Activated naive CD8-positive, alpha-beta T cell treated with anti-CD3 and anti-CD28 coated beads for 36 hours (primary cell): ENCODE results near the gene ARMH2. TPM values are rescaled to one million over a fixed set of nuclear protein-coding genes. Genes with fewer than 3 reads are reported as not detected.

Experiments
- DNase-seq: peaks from one replicate; pipeline ENCODE4 v3.0.0; 2021
- H3K27ac Mint-ChIP-seq: one replicate; pipeline ENCODE4 v1.8.0; 2022; ENCODE audit warnings: mild to moderate bottlenecking, moderate library complexity, mixed read lengths
- H3K27me3 Mint-ChIP-seq: one replicate; pipeline ENCODE4 v1.8.0; 2022; ENCODE audit warnings: mild to moderate bottlenecking, mixed read lengths
- H3K36me3 Mint-ChIP-seq: one replicate; pipeline ENCODE4 v1.8.0; 2021; ENCODE audit warnings: mild to moderate bottlenecking, mixed read lengths
- H3K4me1 Mint-ChIP-seq: one replicate; pipeline ENCODE4 v1.8.0; 2021; ENCODE audit warnings: mixed read lengths
- H3K4me3 Mint-ChIP-seq: one replicate; pipeline ENCODE4 v1.8.0; 2022; ENCODE audit warnings: mild to moderate bottlenecking, moderate library complexity, mixed read lengths
- H3K9me3 Mint-ChIP-seq: one replicate; pipeline ENCODE4 v1.8.0; 2022; ENCODE audit warnings: mixed read lengths
- total RNA-seq, 2 experiments: library from RNA; stranded (reverse); gene quantifications; one replicate each; pipeline ENCODE4 v1.2.3, GENCODE V29; 2021

The ARMH2 gene
- total RNA-seq, 2 experiments from 2014 or later, result not detected

DNA sequence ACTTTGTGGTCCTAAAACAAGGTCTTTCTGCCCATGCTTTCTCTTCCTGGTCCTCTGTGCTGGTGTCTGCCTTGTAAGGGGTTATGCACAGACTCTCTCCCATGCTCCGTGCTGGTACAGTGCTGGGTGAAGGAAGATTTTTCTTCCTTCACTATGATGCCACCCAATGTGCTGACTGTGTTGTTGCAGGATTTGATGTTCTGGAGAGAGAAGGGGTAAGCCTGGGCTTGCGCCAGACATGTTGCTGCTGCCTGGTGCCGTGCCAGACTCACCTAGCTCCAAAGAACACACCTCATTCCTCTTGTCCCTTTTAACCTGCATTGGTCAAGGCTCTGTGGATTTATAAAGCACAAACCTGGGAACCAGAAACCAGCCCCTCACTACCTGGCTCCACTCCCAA is 28.4 kb upstream of the ARMH2 start:
- Mint-ChIP-seq H3K36me3 (peaks cover 19% of the 10 kb centered on the region), H3K27ac (peak overlapping the region; percentile 66), H3K4me3 (no peak overlapping the region), H3K9me3 (no peaks in the 10 kb centered on the region), H3K27me3 (no peaks in the 10 kb centered on the region), H3K4me1 (peaks cover 17% of the 10 kb centered on the region)
- no peak for DNase-seq

DNA sequence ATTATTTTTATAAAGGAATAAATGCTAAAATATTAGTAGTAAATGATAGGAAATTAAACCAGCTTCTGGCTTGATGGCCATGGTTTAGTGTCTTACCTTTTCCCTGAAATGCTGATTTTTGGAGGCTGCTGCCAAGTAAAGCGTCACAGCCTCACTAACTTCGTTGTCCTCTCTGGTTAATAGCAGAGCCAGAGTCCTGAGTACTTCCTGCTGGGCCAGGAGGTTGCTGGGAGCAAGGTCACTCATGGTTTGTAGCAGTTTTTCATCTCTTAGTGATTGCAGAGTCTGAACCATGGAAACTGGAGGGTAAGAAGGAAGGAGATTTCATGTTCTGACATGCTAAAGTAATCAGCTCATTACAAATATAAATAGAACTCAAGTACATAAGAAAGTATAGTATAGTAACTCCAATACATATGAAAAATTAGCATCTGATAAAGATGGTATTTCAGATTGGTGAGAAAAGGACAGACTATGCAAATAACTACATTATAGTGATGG is 26.5 kb upstream of the ARMH2 start:
- Mint-ChIP-seq H3K9me3 (no peaks in the 10 kb centered on the region), H3K27ac (peak overlapping the region; percentile 64), H3K4me3 (no peak overlapping the region), H3K4me1 (peaks cover 16% of the 10 kb centered on the region), H3K36me3 (peaks cover 20% of the 10 kb centered on the region), H3K27me3 (no peaks in the 10 kb centered on the region)
- DNase-seq, result no peak

DNA sequence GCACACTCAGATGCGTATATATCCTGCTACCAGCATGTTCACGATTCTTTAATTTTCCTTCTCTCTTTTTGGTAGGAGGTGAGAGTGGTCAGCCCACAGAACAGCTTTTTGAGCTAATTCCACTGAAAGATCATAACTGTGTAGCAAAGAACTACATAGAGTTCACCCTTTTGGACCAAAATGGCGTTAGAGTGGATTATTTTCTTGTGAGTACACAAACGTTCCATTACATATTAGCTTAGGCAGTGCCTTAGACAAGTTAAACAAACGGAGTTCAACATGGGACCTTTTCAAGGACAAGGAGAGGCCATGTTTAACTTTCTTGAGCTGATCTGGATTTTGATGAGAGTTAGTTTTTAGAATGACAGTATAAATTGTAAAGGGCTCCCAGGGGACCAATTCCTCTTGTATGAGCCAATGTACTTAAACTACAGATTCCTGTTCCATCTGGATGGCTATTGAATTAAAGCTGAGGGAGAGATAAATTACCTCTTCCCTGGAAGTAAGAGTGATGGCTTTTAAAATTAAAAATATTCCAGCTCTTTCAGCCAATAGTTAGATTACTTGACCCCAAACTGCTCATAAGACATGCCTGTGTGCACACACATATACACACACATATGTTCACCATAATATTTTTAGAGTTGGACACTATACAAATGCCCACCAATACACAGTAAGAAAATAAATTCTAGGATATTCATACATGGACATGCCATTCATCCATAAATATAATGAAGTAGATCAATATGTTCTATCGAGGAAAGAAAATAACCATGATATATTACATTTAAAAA is 25.6 kb upstream of the ARMH2 start:
- peaks cover 20% of the 10 kb centered on the region for H3K36me3 Mint-ChIP-seq
- no peaks in the 10 kb centered on the region for H3K27me3 Mint-ChIP-seq
- peaks cover 12% of the 10 kb centered on the region for H3K4me1 Mint-ChIP-seq
- no peak overlapping the region for H3K4me3 Mint-ChIP-seq
- no peak for DNase-seq
- H3K9me3 Mint-ChIP-seq, result no peaks in the 10 kb centered on the region
- peak overlapping the region; percentile 67 for H3K27ac Mint-ChIP-seq

DNA sequence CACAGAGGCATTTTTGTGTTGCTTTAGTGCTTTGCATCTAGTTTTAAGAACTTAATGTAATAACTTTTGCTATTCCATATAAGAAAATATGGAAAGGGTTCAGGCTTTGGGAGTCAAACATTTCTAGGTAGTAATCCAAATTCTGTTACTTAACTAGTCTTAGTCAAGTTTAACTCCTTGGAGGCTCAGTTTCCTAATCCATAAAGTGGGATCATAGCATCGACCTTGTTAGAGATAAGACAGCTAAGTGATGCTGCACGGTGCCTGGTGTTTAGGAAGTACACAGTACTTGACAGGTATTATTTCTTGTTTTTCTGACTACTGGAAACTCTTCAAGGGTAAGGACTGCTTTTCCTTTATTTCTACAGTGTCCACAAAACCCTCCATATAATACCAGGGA is 24.5 kb upstream of the ARMH2 start:
- DNase-seq, result no peak
- peak overlapping the region; percentile 45 for H3K27ac Mint-ChIP-seq
- H3K4me3 Mint-ChIP-seq, result no peak overlapping the region
- H3K9me3 Mint-ChIP-seq, result no peaks in the 10 kb centered on the region
- peaks cover 24% of the 10 kb centered on the region for H3K36me3 Mint-ChIP-seq
- no peaks in the 10 kb centered on the region for H3K27me3 Mint-ChIP-seq
- H3K4me1 Mint-ChIP-seq, result peaks cover 11% of the 10 kb centered on the region

DNA sequence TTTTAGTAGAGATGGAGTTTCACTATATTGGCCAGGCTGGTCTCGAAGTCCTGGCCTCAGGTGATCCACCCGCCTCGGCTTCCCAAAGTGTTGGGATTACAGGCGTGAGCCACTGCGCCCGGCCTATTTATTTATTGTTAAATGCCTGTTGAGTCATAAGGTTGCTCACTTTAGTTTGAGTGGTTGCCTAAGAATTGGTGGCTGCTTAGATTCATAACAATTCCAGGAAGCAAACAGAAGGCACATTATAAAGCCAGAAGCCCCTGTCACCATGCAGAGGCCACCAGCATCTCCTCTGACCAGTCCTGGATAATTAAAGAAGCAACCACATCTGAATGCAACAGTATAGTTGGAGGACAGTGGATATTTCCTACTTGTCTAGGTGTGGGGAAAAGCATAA is 24.0 kb upstream of the ARMH2 start:
- no peak for DNase-seq
- Mint-ChIP-seq H3K36me3 (peaks cover 26% of the 10 kb centered on the region), H3K27ac (peak overlapping the region; percentile 45), H3K27me3 (no peaks in the 10 kb centered on the region), H3K9me3 (no peaks in the 10 kb centered on the region), H3K4me1 (peaks cover 11% of the 10 kb centered on the region), H3K4me3 (no peak overlapping the region)

DNA sequence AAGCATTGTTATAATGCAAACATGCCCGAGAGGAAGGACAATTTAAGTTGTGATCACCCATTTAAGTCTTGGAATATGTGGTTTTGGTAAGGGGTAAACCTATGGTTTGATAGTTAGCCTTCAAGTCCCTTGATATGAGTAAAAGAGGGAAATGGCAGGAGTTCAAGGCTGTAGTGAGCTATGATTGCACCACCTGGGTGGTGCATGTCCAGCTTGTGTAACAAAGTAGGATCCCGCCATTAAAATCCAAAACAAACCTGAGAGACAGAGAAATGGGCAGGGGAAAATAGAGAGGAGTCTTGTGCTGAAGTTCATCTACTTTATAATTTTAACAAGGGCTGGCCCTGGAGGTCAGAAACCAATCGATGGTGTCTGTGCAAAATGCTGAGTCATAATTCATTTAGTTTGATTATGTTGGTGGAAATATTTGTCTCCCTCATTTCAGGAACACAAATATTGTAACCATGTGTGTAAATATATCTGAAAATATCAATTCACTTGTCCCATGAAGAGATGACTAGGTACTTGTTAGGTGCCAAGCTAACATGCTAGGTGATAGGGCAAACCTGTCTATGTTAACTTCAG is 23.2 kb upstream of the ARMH2 start:
- Mint-ChIP-seq H3K36me3 (peaks cover 22% of the 10 kb centered on the region), H3K4me3 (no peak overlapping the region)

DNA sequence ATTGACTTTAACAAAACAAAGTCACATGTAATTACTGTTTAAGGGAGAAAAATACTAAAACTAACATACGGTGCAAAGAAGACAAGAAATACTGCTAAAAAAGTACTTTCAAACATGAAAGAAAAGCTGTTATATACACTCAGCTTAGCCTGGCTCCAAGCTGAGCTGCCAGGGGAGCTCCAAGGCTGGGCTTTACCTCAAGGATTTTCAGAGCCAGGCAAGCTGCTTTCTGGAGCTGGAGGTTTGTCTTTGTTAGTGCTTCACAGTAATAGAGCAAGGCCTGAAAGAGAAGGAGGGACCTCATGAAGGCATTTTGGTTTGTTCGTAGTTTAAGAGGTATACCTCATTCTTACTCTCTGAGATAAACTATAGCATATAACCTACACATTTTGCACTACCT is 19.6 kb upstream of the ARMH2 start:
- Mint-ChIP-seq H3K4me3 (no peak overlapping the region), H3K36me3 (peaks cover 13% of the 10 kb centered on the region), H3K4me1 (peaks cover 7% of the 10 kb centered on the region), H3K27ac (peak overlapping the region; percentile 54), H3K9me3 (no peaks in the 10 kb centered on the region), H3K27me3 (no peaks in the 10 kb centered on the region)
- no peak for DNase-seq

More for the DNA sequence above, 23.2 kb upstream of the ARMH2 start:
- H3K4me1 Mint-ChIP-seq, result peaks cover 9% of the 10 kb centered on the region
- peak overlapping the region; percentile 82 for H3K27ac Mint-ChIP-seq
- no peak for DNase-seq
- no peaks in the 10 kb centered on the region for H3K9me3 Mint-ChIP-seq
- H3K27me3 Mint-ChIP-seq, result no peaks in the 10 kb centered on the region

DNA sequence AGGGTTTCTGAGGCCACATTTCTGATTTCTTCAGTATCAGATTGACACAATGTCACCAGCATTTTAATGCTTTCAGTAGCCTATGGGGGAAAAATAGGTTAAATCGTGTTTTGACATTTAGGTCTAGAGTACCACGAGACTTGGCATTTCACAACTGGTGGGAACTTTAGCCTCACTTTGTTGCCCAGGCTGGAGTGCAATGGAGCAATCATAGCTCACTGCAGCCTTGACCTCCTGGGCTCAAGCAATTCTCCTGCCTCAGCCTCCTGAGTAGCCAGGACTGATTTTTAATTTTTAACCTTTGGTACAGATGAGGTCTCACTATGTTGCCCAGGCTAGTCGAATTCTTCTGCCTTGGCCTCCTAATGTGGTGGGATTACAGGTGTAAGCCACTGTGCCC is 11.0 kb upstream of the ARMH2 start:
- DNase-seq, result no peak
- peak overlapping the region; percentile 12 for H3K27ac Mint-ChIP-seq
- no peaks in the 10 kb centered on the region for H3K4me1 Mint-ChIP-seq
- H3K9me3 Mint-ChIP-seq, result no peaks in the 10 kb centered on the region
- H3K27me3 Mint-ChIP-seq, result no peaks in the 10 kb centered on the region
- no peak overlapping the region for H3K4me3 Mint-ChIP-seq
- H3K36me3 Mint-ChIP-seq, result peaks cover 20% of the 10 kb centered on the region

DNA sequence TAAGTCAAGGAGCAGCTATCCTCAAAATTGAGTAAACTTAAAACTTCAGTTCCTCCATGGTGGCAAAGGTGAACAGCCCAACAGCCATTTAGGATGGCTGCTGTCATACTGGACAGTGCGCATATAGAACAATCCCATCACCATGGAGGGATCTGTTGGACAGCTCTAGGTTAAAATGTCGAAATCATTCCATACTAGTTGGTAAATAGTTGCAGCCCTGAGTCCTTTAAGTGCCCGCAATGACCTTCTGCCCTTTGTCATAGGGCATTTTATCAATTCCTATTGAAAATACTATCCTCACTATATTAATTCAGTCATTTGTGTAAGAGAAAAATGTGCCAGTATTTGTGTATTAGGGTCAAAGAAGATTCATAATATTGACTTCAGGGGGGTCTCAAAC is 8.9 kb upstream of the ARMH2 start:
- H3K27ac Mint-ChIP-seq, result no peak overlapping the region
- H3K9me3 Mint-ChIP-seq, result no peaks in the 10 kb centered on the region
- no peaks in the 10 kb centered on the region for H3K27me3 Mint-ChIP-seq
- no peak overlapping the region for H3K4me3 Mint-ChIP-seq
- no peaks in the 10 kb centered on the region for H3K4me1 Mint-ChIP-seq
- peaks cover 22% of the 10 kb centered on the region for H3K36me3 Mint-ChIP-seq
- DNase-seq, result no peak

DNA sequence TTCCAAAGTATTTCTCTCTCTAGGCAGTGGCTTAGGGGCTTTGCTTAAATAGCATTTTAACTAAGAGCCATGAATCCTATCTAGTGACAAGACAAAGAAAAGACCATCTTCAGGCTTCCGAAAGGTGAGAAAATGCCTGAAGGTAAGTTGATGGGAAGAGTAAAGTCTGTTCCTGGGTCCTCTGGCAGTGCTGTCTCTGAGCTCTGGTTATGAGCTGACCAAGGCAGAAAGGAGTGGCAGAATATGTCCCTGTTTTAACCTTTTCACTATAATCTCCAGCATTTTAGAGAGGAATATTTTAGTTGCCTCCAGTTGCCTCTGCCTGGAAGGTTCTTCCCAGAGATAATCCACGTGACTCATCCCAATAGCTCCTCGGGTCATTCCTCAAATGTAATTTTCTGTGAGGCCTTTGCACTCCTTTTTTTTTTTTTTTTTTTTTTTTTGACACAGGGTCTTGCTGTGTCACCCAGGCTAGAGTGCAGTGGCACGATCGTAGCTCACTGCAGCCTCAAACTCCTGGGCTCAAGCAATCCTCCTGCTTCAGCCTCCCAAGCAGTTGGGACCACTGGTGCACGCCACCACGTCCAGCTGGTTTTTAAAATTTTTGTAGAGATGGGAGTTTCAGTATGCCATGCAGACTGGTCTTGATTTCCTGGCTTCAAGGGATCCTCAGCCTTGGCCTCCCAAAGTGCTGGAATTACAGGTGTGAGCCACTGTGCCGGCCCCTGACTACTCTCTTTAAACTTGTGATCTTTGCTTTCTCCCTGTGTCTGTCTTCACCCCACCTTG is 3.7 kb upstream of the ARMH2 start:
- Mint-ChIP-seq H3K36me3 (peaks cover 14% of the 10 kb centered on the region), H3K4me1 (peaks cover 10% of the 10 kb centered on the region), H3K9me3 (no peaks in the 10 kb centered on the region), H3K27ac (peak overlapping the region; percentile 30), H3K27me3 (no peaks in the 10 kb centered on the region), H3K4me3 (no peak overlapping the region)
- DNase-seq, result no peak

DNA sequence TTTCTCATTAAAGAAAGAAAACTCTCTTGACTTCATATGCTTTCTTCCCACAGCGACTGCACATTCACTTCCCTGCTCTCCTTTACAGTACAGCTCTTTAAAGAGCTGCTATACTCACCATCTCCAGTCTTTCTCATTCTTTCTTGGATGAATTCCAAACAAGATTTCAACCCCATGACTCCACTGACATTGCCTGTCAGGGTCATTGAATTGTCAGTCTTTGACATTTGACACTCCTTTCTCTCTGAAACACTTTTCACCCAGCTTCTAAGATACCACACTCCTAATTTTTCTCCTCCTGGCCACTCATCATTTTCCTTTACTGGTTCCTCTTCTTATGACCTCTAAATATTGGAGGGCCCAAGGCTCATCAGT is 811 bp upstream of the ARMH2 start:
- H3K9me3 Mint-ChIP-seq, result no peaks in the 10 kb centered on the region
- no peaks in the 10 kb centered on the region for H3K27me3 Mint-ChIP-seq
- peak overlapping the region; percentile 1 for H3K27ac Mint-ChIP-seq
- DNase-seq, result no peak
- peaks cover 23% of the 10 kb centered on the region for H3K4me1 Mint-ChIP-seq
- H3K4me3 Mint-ChIP-seq, result no peak overlapping the region
- H3K36me3 Mint-ChIP-seq, result peaks cover 11% of the 10 kb centered on the region

DNA sequence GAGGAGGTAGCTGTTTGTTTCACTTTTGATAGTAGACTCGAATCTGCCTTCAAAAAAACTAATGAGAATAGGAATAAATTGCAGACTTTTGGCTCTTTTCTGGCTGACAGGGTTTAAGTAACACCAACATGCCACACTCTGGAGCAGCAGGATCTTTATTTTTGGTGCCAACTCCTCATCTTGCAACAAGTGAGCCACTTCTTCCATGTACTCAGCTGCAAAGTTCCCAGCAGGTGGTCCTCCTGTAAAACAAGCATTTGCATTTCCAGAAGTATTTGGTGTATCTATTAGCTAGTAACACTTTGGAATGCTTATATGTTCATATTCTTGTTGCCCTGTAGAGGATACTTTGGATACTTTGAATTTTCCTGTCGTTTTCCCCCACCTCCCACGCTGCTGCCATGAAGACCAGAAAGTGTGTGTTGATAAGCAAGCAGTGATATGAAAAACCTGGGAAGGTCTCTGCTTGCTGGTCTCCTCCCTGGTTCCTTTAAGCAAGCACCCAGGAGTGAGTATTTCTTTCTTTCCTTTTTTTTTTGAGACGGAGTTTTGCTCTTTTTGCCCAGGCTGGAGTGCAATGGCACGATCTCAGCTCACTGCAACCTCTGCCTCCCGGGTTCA is 1.0 kb downstream of the ARMH2 start:
- Mint-ChIP-seq H3K27me3 (no peaks in the 10 kb centered on the region), H3K36me3 (peaks cover 10% of the 10 kb centered on the region), H3K27ac (no peak overlapping the region), H3K4me3 (no peak overlapping the region), H3K9me3 (no peaks in the 10 kb centered on the region), H3K4me1 (peaks cover 23% of the 10 kb centered on the region)
- no peak for DNase-seq

DNA sequence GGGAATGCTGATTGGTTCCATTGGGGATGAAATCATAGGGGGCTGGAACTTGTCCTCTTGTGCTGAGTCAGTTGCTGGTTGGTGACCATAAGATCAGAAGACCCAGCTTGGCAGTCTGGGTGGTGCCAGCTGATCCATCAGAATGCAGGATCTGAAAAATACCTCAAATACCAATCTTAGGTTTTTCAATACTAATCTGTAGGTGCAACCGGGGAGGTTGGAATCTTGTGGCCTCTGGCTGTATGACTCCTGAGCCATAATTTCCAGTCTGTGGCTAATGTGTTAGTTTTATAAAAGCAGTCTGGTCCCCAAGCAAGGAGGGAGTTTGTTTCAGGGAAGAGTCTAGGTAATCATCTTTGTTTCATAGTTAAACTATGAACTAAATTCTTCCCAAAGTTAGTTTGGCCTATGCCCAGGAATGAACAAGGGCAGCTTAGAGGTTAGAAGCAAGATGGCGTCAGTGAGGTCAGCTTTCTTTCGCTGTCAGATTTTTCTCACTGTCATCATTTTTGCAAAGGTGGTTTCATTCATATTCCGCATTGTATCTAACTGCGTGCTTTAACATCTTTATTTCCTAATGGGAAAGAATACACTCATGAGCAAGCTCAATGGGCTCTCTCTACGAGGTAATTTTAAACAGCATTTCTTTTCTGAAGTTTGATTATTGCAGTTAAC is 2.0 kb downstream of the ARMH2 start:
- Mint-ChIP-seq H3K9me3 (no peaks in the 10 kb centered on the region), H3K4me1 (peaks cover 23% of the 10 kb centered on the region), H3K4me3 (no peak overlapping the region), H3K36me3 (peaks cover 10% of the 10 kb centered on the region), H3K27ac (peak overlapping the region; percentile 57), H3K27me3 (no peaks in the 10 kb centered on the region)
- DNase-seq, result peak; percentile 29

DNA sequence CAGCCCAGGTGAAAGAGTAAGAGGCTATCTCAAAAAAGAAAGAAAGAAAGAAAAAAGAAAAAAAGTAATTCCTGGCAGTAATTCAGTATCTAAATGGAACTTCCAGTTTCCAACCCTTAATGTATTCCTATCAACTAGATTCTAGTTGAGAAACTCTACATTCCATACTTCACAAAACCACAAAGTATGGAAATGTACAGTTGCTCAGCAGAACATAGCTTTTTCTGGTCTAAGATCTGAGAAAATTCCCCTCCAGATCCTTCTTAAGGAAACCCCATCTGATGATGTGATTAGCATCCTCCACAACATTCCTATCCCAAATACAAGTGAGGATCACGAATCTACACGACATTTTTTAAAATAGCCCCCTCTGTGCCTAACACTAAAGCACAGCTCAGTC is 3.6 kb downstream of the ARMH2 start:
- no peaks in the 10 kb centered on the region for H3K27me3 Mint-ChIP-seq
- H3K9me3 Mint-ChIP-seq, result no peaks in the 10 kb centered on the region
- no peak for DNase-seq
- no peak overlapping the region for H3K4me3 Mint-ChIP-seq
- peaks cover 10% of the 10 kb centered on the region for H3K36me3 Mint-ChIP-seq
- H3K27ac Mint-ChIP-seq, result no peak overlapping the region
- peaks cover 23% of the 10 kb centered on the region for H3K4me1 Mint-ChIP-seq
